ENCODE results near the gene NDRG3.

Gene NDRG3

DNA sequence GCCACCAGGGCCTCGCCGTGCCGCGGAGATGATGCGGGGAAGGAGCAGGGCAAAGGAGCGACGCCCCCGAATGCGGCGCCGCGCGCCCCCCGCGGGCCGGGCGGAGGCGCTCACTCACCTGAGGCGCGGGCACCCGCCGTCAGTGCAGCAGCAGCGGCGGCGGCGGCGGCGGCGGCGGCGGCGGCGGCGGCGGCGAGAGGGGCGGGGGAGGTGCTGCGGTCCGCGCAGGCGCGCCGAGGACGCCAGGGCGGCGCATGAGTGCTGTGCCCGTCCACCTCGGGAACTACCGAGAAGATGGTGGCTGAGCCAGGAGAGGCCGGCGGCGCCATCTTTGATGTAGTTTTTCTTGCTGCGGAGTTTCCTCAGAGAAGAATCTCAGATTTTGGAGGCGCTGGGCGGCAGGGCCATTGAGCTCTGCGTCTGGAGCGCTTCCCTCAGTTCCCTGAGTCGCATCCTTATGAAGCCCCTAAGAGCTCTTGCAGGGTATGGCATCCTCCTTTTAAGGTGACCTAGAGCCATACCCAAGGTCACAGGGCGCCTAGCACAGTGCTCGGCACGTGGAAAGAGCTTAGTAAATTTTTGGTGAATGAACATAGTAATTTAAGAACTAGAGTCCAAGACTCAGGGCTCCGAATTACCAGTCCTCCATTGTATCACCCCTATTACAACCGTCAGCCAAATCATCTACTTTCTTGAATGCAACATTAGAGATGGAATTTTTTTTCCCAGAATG lies at the start of gene NDRG3:
Gene NDRG3 (minus strand): TSS at position 164 of the 733 bp plus-strand sequence. CDS start 24,355 bp downstream, outside the sequence.
- DNase-seq (ENCODE audit: low read depth): peak; percentile 88

DNA sequence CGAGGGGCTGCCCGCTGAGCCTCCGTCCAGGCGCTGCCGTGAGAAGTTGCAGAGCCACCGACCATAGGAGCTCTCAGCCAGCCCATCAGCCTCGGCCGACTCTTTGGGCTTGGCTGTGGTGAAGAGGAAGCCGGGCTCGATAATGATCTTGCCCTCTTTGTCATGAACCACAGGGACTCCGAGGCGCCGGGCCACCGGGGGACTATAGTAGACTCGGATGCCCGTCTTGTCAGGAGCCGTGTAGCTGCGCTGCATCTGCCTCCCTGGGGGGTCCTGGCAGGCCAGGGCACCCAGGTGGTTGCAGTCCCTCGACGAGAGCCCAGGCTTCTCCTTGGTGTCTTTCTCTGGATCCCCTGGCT lies 48.2 kb upstream of the NDRG3 start:
- no peak for DNase-seq (ENCODE audit: low read depth)

- no peak for DNase-seq (ENCODE audit: low read depth)
Measured at GRCh38 chr20:36793294-36794115, 47.6 kb upstream of the NDRG3 start.

- no peak for DNase-seq (ENCODE audit: low read depth)
Measured at GRCh38 chr20:36792422-36792821, 46.5 kb upstream of the NDRG3 start.

GRCh38 chr20:36791862-36792261 lies 46.0 kb upstream of the NDRG3 start:
- DNase-seq (ENCODE audit: low read depth): no peak

- DNase-seq (ENCODE audit: low read depth): no peak
Measured at GRCh38 chr20:36786663-36787062, 40.8 kb upstream of the NDRG3 start.

GRCh38 chr20:36786246-36786645 lies 40.4 kb upstream of the NDRG3 start:
- no peak for DNase-seq (ENCODE audit: low read depth)

DNA sequence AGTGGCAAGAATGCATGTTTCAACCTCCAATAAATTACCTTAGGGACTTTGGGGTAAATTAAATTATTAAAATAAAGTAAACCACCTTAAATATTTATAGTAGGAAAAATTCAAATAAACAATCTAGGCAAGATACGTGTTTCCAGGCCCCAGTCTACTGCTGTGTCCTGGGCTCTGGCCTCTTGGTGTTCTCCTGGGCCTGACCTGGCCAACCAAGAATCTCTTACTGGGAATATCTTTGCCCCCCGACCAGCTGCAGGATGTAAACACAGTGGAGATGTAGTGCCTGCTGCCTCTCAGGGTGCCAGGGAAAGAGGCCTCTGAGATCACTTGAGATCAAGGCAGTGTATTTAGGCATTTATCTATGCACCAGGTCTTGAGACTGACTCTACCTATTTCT lies 39.4 kb upstream of the NDRG3 start:
- no peak for DNase-seq (ENCODE audit: low read depth)

GRCh38 chr20:36784900-36785299 lies 39.0 kb upstream of the NDRG3 start:
- no peak for DNase-seq (ENCODE audit: low read depth)

DNA sequence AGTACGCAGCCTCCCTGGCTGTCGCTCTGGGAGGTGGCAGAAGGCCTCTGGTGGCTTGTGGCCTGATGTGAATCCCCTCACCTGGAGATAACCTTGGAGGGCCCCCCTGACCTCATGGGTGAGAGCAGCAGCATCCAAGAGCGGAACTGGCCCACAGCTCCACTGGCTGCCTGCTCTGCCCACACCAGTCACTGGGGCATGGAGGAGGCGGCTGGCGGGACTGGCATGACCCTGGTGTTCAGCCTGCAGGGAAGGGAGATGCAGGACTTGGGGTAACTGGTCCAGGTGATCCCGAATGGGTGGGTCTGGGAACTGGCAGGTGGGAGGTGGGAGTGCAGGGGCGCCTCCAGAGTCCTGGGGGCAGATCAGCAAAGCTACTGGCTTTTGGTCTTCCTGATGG lies 38.2 kb upstream of the NDRG3 start:
- no peak for DNase-seq (ENCODE audit: low read depth)

DNA sequence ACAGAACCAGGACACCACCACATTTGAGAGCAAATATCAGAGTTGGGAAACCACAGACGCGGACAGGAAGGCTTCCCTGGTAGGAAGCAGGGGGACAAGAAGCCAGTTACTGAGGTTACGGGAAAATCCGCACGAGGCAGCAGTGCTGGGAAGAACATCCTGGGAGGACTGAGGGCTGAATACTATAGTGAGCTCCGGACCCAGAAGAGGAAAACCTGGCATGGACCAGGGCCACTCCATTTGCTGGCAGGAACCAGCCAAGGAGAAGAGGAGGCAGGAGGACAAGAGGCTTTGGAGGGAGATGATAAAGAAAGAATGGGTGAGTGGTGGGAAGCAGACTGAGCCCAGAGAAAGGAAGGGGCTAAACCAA lies 33.8 kb upstream of the NDRG3 start:
- no peak for DNase-seq (ENCODE audit: low read depth)

- no peak for DNase-seq (ENCODE audit: low read depth)
Measured at GRCh38 chr20:36778831-36779655, 33.2 kb upstream of the NDRG3 start.

DNA sequence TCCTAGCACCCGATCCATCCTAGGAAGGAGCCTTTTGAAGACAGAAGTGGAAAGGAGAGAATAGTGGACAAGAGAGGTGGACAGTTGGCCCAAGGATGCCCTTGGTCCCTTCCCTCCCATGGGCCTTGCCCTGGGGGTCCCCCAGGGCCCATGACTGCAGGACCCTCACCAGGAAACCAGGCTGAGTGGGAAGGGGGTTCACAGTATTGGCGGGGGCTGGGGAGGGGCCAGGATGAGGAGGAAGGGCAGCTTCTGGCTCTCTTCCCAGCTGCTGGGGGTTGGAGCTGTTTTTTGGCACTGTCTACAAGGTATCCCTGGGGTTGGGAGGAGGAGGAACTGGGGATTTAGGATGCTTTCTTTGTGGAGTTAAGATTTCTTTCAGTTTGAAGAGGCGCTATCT lies 31.7 kb upstream of the NDRG3 start:
- no peak for DNase-seq (ENCODE audit: low read depth)

DNA sequence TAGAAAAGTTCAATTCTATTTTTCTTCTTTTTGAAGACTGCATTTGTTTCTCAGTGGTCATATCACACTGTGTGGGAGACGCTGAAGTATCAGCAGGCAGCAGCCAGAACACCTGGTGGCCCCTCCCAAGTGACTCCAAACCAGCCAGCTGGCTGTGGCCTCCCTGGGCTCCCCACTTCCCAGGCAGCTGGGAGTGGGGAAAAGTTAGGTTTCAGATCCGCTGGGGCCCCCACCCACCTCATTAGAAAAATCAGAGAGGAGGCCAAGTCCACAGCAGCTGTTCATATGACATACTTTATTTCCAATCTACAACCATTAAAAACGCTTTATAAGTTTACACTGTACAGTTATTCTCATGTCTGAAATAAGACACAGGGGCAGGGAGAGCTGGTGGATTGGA lies 31.3 kb upstream of the NDRG3 start:
- no peak for DNase-seq (ENCODE audit: low read depth)

DNA sequence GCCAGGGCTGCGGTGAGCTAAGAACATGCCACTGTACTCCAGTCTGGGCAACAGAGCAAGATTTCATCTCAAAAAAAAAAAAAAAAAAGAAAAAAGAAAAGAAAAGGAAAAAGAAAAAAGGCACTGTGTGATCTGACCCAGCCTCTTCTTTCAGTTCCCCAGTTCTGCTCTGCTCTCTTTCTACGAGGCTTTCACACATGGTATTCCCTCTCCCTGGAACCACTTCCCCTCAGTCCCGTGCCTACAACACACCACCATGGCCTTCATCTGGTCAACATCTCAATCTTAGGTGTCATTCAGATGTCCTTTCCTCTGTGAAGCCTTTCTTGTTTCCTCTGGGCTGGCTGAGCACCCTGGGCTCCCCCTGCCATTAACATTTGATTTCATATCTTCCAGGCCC lies 29.9 kb upstream of the NDRG3 start:
- no peak for DNase-seq (ENCODE audit: low read depth)

- no peak for DNase-seq (ENCODE audit: low read depth)
Measured at GRCh38 chr20:36775196-36775595, 29.3 kb upstream of the NDRG3 start.

DNA sequence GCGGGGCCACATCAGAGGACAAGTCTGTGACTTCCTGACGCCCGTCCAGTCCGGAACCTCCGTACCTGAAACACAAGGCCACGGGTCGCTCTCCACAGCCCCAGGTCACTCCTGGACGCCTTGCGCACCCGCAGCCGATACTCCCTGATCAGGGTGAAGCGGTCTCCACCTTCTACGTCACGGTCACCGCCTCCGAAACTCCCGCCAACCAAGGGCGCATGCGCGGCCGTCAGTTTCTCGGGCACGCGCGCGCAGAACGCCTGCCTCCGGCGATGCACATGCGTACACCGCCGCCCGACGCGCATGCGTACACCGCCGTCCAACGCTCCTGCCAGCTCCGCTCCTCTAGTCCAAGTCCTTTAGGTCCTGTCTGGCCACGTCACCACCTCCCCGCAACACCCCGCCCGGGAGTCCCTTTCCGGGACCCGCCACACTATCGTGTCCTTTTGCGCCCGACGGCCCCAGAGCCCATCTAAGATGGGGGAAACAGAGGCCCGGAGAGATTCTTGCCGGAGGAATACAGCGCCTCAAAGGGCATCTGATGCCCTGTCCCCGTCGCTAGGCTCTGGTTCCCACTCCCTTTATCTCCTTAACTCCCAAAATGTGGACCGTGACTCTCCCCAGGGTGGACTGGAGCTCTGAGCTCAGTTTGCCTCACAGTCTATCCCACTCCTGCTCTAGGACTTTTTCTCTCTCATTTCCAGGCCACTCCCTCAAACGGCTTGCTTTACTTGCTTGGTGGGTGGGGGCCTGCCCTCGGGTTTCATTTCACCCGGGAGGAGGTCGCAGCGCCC lies 27.9 kb upstream of the NDRG3 start, which contains the start of gene DSN1:
Gene DSN1 (minus strand): TSS at position 167 of the 794 bp plus-strand sequence. CDS start 2,305 bp downstream, outside the sequence.
- peak; percentile 97 for DNase-seq (ENCODE audit: low read depth)

GRCh38 chr20:36773107-36773596 lies 27.3 kb upstream of the NDRG3 start:
- no peak for DNase-seq (ENCODE audit: low read depth)

- DNase-seq (ENCODE audit: low read depth): no peak
Measured at GRCh38 chr20:36770680-36771079, 24.8 kb upstream of the NDRG3 start.

- DNase-seq (ENCODE audit: low read depth): no peak
Measured at GRCh38 chr20:36768768-36769430, 23.0 kb upstream of the NDRG3 start.

GRCh38 chr20:36761125-36761524 lies 15.2 kb upstream of the NDRG3 start:
- no peak for DNase-seq (ENCODE audit: low read depth)

All from activated T-helper 1 cell treated with Interleukin-2 at 50 U/mL for 16 hours (primary cell).